Ureter (tissue), 1 donor: ENCODE measurements around the gene LLGL1. TPM values are rescaled to one million over a fixed set of nuclear protein-coding genes. Genes with fewer than 3 reads are reported as not detected.

Source experiments
- DNase-seq: peaks from one replicate; pipeline ENCODE4 v3.0.0-alpha.2; 2020; ENCODE audit warnings: low spot score
- total RNA-seq: library from RNA; stranded (reverse); gene quantifications from one replicate; pipeline ENCODE4 v1.2.4, GENCODE V29; 2023
- donor health status: DM: yes; HTN: yes; CAD: no.

Gene LLGL1
- total RNA-seq = 18.5 TPM

DNA sequence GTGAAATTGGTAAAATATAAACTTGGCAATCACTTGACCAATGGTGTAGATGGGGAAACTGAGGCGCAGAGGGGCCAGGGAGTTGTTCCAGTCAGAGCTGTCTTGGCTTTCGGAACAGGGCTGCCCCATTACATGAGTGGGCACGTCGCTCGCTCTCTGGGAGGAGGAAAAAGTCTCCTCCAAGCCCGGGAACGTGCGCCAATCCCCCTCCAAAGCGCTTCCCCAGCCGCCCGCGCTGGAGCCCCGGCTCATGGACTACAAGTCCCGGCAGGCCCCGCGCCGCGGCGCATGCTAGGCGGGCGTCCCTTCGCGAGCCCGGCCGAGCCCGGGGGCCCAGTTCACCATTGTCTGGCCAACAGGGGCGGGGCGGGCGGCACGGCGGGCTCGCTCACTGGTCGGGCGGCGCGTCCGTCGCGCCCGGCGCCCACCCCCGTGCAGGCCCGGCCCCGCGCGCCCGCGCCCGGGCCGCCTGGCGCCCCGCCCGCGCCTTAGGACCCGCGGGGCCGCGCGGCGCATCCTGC lies at the start of gene LLGL1:
LLGL1 (plus strand) TSS at position 515 of the 521 bp plus-strand sequence. CDS start 48 bp downstream, outside the sequence.
- peak; percentile 97 for DNase-seq

DNA sequence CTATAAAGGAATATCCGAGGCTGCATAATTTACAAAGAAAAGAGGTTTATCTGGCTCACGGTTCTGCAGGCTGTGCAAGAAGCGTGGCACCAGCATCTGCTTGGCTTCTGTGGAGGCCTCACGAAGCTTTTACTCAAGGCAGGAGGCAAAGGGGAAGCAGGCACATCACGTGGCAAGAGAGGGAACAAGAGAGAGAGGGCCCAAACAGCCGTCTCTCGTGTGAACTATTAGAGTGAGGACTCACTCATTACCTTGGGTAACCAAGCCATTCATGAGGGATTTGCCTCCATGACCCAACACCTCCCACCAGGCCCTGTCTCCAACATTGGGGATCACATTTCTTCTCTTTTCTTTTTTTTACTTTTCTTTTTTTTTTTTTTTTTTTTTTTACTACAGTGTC lies 49.3 kb upstream of the LLGL1 start:
- DNase-seq = no peak

DNA sequence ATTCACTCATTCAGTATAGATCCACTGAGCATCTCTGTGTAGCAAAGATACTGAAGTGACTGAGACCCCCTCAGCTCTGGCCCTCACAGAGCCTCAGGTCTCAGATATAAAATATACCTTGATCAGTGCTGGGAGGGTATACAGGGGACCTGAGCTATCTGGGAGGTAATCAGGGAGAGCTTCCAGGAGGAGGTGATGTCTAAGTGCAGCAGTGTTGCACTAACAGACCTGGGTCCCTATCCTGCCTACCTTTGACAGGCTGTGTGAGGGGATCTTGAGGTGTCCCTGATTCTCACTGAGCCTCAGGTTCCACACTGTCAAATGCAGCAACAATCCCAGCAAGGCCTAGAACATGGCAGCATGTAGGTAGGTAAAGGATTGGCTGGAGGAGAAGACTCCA lies 48.3 kb upstream of the LLGL1 start:
- DNase-seq = no peak

DNA sequence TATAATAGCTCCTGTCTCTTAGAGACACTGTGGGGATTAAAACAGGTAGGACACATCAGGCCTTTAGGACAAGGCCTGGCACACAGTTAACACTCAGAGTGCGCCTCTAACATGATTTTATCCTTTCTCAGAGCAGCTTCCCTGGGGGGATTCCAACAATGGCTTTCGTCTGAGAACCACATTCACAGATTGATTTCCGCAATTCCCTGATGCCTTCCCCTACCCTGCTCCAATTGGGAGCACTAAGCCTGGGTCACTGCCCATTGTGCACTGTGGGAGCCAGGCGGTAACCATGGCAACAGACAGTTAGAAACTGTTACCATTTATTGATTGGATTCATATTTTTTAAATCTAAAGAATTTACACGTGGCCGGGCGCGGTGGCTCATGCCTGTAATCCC lies 47.7 kb upstream of the LLGL1 start:
- no peak for DNase-seq

DNA sequence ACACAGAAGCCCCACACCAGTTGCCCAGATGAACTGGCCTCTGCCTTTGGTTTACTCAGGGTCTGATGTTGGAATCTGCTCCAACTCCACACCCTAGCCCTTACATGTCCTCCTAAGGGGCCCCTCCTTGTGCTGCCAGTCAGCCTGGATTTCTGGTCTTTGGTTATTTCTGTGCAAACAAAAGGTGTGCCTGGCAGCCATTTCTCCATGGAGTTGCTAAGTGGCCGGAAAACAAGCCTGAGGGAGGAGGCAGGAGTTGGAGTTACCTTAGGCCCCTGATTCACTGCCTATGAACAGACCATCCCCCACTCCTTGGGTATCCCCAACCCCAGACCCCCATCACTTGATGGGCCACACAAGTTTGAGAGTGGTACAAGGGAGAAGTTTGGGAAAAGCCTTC lies 46.2 kb upstream of the LLGL1 start:
- DNase-seq = no peak

DNA sequence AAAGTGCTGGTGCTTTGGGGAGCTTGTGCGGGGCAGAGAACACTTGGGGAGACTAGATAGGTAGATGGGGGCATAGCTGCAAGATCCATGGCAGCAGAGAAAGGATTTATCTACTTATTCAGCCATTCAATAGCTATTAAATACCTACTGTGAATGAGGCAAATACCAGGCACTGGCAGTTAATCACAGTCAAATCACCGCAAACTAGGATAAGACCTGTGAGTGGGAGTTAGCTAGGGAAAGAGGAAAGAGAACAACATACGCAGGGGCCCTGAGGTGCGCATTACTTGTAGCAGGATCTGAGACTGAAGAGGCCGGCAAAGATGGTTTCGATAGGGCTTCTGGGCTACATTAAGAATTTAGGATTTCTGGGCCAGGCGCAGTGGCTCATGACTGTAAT lies 45.6 kb upstream of the LLGL1 start:
- no peak for DNase-seq

DNA sequence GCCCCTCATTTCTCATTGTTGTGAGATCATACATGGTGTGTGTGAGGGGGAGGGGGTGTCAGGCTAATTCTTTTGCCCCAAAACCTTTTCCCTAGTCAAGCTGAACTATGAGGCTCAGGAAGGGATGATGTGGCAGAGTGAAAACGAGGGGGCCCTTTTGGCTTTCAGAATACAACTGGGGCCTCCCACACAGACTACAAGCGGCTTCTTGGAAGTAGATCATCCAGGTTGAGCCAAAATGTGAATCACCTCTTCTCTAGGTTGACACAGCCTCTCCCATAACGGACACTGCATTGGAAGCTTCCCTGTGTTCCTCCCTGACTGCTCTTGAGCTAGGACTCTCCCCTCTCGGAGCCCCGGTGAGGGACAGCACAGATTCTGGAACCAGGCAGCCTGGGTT lies 44.1 kb upstream of the LLGL1 start:
- DNase-seq = no peak

DNA sequence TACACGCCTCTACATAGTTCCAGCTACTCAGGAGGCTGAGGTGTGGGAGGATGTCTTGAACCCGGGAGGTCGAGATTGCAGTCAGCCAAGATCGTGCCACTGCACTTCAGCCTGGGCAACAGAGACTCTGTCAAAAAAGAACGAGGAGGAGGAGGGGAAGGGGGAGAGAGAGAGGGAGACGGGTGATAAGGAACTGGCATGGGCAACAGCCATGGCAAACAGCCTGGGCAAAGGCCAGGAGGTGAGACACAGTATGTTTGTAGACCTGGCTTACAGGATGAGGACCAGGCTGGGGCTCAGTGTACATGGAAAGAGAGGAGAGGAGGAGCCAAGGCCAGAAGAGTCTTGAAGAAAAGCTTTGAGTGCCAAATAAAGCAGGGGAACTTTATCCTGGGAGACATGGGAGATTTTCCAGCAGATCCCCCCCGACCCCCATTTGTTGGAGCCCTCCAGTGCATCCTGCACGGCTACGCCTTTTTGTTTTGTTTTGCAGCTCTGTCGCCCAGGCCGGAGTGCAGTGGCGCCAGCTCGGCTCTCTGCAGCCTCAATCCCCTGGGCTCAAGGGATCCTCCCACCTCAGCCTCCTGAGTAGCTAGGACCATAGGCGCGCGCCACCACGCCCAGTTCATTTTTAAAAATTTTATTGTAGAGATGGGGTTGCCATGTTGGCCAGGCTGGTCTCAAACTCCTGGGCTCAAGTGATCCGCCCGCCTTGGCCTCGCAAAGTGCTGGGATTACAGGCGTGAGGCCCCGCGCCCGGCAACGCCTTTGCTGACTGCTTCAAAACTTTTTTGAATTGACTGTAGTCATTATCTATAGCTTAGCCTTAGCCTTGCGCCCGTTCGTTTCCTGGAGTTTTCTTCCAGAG lies 43.1 kb upstream of the LLGL1 start:
- peak; percentile 53 for DNase-seq

DNA sequence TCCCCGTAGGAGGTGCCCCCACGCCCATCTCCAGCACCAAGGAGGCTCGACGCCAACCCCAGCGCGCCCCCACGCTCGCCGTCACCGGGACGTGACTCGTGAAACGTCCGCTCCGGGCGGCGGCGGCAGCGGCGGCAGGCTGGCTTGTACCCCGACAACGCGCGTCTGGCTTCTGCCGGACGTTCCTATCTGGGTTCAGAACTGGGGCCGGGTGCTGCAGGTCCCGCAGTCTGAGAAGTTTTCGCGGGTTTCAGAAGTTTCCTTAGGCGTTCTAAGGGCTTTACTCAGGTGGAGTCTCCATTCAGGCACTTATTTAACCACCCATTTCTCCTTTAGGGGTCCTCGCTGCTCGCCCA lies 42.5 kb upstream of the LLGL1 start:
- DNase-seq = peak; percentile 92

DNA sequence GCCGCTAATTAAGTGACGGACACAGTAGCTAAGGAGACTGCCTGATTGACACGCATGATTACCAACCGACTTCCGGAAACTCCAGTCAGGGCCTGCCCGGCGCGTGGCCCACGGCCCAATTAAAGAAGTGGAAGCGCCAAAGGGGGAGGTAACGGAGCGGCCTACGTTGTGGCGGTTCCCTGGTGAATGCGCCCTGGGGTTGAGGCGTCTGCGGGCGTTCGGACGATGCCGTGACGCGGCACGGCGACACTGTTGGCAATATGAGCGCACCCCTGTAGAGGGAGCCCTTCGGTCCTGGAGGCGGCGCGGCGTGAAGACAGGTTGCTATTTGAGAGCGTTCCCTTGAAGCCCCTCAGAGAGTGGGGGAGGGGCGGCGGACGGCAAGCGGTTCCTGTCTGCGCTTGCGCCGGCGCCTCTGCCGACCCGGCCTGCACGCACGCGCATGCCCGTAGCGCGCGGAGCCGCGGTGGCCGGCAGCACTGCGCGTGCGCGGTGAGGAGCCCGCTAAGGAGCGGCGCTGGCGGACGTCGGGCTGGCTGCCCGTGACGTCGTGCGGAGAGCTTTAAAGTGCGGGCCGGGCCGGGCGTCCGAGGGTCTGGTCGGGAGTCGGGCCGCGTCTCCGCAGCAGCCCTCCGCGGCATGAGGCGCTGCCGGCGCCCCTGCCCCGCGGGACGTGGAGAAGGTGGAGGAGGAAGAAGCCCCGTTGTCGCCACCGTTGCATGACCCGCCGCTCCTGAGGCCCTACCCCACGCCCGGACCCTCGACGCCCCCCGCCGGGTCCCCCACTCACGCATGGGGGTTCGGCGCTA lies 41.9 kb upstream of the LLGL1 start, which contains the start of gene ALKBH5:
ALKBH5 (plus strand) TSS at position 495 of the 809 bp plus-strand sequence. CDS start 416 bp downstream, outside the sequence.
- peak; percentile 98 for DNase-seq

DNA sequence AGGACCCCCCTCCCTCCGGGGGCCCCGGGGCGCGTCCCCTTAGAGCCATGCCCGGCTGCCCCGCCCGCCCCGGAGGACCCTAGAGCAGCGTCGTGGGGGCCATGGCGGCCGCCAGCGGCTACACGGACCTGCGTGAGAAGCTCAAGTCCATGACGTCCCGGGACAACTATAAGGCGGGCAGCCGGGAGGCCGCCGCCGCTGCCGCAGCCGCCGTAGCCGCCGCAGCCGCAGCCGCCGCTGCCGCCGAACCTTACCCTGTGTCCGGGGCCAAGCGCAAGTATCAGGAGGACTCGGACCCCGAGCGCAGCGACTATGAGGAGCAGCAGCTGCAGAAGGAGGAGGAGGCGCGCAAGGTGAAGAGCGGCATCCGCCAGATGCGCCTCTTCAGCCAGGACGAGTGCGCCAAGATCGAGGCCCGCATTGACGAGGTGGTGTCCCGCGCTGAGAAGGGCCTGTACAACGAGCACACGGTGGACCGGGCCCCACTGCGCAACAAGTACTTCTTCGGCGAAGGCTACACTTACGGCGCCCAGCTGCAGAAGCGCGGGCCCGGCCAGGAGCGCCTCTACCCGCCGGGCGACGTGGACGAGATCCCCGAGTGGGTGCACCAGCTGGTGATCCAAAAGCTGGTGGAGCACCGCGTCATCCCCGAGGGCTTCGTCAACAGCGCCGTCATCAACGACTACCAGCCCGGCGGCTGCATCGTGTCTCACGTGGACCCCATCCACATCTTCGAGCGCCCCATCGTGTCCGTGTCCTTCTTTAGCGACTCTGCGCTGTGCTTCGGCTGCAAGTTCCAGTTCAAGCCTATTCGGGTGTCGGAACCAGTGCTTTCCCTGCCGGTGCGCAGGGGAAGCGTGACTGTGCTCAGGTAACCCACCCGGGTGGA lies 41.0 kb upstream of the LLGL1 start:
- peak; percentile 51 for DNase-seq

DNA sequence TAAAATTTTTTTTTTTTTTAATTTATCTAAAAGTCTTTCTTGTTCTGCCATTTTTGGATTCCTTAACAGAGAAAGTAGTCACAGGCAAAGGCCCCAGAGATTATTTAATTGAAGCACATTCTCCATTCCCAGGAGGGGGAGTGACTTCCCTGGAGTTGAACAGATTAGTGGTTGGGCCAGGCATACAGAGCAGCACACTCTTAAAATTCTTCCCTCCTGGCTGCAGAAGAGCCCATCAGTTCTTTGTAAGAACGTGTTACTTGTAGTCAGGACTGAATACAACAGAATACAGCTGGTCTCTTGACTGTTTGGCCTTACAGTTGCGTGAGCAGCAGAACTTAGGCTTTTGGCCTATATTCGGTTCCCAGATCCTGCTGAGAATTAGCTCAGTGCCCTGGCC lies 40.0 kb upstream of the LLGL1 start:
- DNase-seq = no peak

DNA sequence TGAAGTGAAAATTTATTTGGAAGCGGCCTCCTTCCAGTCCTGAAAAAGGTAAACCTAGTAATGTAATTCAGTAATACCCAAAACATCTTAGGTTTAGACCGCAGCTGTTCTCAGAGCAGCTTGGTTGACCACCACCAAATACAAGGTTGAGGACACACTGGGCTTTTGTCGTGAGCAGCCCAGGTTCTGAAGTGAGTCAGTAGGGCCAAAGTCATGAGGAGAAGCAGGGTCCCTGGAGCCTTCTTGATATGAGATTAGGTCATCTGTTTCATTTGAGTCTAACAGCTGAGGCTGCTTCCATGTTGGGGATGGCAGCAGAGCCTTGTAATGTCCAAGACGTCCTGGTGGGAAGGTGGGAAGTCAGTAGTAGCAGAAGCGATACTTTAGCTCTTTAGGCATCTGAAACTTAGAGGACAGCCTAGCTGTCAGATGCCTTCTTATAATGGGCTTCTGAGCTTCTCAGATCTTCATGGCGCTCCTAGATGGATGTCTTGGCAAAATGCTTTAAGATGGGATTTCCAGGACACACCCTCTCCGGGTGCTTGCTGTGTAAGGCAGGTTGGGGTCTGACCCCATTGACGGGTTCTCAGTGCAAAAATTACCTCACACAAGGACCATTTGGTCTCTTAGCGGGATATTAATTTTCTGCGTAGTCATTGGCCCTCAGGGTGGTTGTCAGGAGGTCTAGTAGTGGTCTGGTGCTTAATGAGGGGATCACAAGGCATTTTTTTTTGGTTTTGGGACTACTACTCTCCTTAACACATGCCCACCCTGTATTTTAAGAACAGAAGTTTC lies 39.4 kb upstream of the LLGL1 start:
- DNase-seq = no peak

DNA sequence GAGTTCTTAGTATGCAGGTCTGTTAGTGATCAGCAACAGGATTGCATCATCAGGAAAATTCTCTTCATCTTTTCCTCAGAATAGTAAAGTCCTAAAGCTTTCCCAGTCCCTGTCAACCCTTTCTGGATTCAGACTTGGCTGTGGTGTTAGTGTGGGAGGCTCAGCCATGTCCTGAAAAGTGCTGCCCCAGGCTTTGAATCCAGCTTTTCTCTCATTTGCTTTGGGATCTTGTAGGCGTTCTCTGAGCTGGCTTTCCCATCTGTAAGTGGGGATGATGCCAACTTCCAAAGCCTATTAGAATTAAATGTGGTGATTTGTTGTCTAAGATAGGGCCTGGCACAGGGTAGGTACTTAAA lies 38.8 kb upstream of the LLGL1 start:
- DNase-seq = no peak

DNA sequence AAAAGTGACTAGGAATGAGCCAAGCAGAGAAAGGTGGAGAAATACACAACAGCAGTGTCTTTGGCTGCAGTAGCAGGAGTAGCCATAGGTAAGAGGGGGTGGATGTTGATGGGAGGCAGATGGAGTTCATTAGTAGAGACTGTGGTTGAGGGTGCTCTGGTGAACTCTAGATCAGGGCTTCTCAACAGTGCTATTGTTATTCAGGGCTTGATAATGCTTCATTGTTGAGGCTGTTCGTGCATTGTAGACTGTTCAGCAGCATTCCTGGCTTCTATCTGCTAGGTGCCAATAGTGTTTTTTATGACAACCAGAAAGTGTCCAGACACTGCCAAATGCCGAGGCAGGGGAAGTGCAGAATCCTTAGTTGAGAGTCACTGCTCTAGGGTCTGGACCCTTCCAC lies 38.2 kb upstream of the LLGL1 start:
- DNase-seq = no peak

DNA sequence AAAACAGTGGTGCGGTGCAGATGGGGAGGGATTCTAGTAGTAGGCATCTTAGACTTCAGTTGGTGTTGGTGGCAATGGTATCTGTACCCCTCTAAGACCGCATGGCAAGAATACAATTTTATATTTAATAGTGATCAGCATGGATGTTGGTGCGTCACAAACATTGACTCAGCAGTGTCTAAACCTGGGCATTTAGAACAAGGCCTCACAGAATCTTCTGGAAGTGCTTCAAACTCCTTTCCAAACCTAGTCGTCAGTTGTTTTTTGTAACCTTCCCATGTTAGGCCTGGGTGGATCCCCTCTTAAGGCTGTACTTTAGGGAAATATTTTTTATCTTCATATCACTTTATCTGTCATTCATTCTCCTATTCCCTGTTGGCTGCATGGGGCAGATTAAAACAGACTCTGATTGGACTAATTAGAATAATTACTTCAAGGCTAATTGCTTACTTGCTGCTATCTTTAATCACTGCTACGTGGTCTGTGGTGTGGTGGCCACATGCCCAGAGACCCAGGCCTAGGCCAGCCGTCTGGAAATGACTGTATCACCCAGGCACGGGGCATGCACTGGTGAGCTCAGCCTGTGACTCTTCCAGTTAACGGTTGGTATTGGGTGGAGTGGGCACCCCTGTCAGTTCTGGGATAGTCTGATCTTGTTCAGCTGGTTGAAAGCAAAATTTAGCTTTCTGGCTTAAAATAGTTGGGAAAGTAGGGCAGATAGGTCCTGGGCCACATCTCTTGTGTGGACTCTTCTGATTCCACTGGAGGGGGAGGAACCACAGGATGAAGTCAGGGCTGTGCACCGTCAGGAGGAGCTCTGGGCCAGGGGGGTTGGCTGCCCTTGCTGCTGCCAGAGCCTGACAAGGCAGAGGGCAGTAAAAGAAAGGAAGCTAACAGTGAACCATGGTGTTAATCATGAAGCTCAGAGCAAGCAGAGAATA lies 37.3 kb upstream of the LLGL1 start:
- no peak for DNase-seq

DNA sequence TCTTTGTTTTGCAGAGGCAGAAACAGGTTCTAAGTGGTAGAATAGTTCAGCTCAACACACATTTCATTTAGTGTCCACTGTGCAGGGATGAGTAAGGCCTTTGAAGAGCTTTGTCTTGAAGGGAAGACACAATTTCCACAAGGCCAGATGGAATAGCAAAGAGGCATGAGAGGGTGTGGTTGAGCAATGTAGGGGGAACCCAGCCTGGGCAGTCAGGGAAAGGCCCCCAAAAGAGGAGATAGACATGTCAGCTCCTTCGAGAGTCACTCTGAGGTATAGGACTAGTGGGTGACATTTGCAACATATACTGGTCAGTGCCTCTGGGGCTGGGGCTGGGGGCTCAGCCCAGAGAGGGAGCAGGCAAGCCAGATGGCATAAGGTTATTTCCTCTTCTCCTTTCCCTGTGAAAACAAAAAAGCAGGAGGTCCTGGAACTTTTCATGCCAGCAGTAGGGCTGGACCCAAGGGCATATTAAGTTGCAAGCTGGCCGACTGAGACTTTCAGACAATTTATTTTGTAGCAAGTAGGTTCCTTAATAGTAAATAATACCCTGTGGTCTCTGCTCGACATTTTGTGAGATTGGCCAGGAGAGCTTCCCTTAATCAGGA lies 34.7 kb upstream of the LLGL1 start:
- no peak for DNase-seq

DNA sequence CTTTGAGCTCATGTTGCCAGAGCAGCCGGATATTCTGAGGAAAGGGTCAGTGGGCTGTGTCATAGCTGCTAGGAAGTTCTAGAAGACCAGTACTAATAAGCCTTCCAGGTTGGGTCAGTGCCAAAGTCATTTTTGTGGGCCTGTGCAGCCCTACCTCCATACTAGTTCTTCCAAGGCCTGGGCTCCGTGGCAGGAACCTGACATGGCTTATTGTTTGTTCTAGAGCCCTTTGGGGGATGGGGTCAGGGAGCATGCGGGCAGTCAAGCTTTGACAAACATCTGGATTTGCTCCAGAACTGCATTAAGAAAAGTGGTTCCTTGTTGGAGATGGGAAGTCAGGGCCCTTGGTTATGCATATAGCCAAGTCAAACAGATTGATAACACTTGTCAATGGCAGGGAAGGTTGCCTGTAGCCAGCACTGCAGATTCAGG lies 34.2 kb upstream of the LLGL1 start:
- no peak for DNase-seq

DNA sequence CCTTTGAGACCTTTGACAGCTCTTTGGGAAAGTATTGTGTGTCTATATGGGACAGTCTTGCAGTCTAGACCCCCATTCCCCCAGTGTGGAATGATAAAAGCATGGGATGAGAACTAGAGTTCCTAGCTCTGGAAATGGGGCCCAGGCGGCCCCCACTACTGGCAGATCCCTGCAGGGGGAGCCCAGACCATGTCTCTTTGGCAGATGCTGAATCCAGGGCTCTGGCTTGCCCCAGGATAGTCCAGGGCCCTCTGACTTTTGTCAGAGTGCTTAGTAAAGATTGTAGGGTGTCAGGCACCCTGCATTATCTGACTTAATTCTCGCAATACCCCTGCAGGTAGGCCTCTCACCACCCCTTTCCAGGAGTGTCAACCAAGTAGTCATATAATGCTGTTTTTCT lies 33.5 kb upstream of the LLGL1 start:
- no peak for DNase-seq
